Activated naive CD8-positive, alpha-beta T cell treated with anti-CD3 and anti-CD28 coated beads, Interleukin-2, amount 50 U/mL, for 16 hours (primary cell): ENCODE measurements around the gene RUVBL2.
"Not testable (repeated sequence)": the region's sequence is repeated elsewhere in the genome, so short reads cannot be mapped to it uniquely, and the experiment has no call there.

Experiments
- DNase-seq: peaks from one replicate; pipeline ENCODE4 v3.0.0-alpha.2; 2020; ENCODE audit warnings: low read depth, low spot score

Gene RUVBL2

GRCh38 chr19:49018388-49019241, 24.9 kb downstream of the RUVBL2 start:
- DNase-seq, result not testable (repeated sequence)

DNA sequence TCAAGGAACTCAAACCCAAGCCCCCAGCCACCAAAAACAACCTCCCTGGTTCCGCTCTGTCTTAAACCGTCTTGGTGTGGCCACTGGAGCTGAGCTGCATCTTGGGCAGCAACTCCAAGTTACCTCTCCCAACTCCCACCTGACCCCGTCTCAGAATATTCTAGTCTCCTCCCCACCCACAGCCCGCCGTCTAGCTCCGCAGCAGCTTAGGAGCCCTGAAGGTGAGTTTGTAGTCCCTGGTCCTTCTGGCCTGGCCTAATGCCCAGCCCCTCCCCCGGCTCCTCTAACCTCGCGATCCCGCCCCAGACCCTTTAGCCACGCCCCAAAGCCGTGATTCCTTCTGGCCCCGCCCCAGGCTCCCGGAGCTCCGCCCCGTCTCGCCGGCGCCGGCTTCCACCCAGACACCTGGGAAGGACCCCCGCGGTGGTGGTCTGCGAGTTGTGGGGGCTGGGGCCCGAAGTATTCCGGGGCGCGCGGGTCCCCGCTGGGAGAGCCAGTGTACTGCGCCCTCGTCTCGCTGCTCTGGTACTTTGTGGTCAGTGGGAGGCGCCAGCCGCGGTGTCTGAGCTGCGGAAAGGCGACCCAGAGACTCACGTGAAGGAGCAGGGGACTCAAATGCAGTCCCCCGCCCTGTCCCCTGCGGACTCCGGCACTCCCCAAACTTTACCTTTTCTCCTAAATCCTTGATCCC, 25.7 kb downstream of the RUVBL2 start:
- peak; percentile 26 for DNase-seq

- no peak for DNase-seq
These were observed 26.7 kb downstream of the RUVBL2 start for GRCh38 chr19:49020342-49020741.

- no peak for DNase-seq
These were observed 27.5 kb downstream of the RUVBL2 start for GRCh38 chr19:49020931-49021895.

- DNase-seq, result no peak
These were observed 28.4 kb downstream of the RUVBL2 start for GRCh38 chr19:49022116-49022515.

GRCh38 chr19:49024233-49024632, 30.5 kb downstream of the RUVBL2 start, which contains the start of gene CGB3:
TSS of gene CGB3 (minus strand) at chr19:49024333. CDS start at chr19:49023971, 362 bp downstream.
- not testable (repeated sequence) for DNase-seq

DNA sequence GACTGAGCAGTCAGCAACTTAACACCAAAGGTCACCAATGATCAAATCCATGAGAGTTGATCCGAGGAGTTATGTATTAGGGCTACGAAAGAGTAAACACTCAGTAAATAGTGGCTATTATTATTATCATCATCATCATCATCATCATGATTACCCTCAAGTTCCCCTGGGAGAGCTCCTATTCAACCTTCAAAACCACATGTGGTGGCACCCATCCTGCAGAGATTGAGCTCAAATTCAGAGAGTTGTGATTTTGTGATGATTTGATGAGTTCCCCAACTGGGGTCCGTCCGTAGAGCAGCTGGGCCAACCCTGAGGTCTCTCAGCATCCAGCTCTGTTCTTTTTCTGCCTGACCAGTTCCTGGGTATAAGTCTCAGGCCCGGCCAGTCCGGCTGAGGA, 31.4 kb downstream of the RUVBL2 start:
- not testable (repeated sequence) for DNase-seq

- not testable (repeated sequence) for DNase-seq
These were observed 31.9 kb downstream of the RUVBL2 start for GRCh38 chr19:49025599-49025998.

- DNase-seq, result not testable (repeated sequence)
These were observed 35.0 kb downstream of the RUVBL2 start for GRCh38 chr19:49028686-49029085.

DNA sequence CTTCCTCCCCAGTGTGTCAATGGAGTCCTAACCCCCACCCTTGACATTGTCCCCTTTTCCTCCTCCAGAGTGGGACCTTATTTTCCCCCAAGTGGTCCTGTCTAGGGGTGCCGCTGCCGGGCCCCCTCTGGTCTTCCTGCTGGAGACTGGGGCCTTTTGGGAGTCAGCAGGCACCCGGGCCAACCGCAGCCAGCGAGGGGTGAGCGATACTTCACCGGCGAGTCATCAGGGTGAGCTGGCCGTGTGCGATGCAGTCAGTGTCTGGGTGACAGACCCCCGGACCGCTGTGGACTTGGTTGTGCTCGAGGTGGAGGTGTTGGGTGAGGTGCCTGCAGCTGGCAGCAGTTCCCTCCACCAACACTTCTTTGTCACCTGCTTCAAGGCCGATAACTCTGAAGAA, 36.1 kb downstream of the RUVBL2 start:
- not testable (repeated sequence) for DNase-seq

GRCh38 chr19:49030323-49030722, 36.6 kb downstream of the RUVBL2 start:
- DNase-seq, result not testable (repeated sequence)

- not testable (repeated sequence) for DNase-seq
These were observed 38.1 kb downstream of the RUVBL2 start, which contains the start of gene CGB2 for GRCh38 chr19:49031642-49032301. TSS of gene CGB2 (plus strand) at chr19:49031890. CDS start at chr19:49032096, 206 bp downstream.

GRCh38 chr19:49036815-49037214, 43.1 kb downstream of the RUVBL2 start, which contains the start of gene CGB1:
TSS of gene CGB1 (minus strand) at chr19:49036895. CDS start at chr19:49036711, 184 bp downstream.
- DNase-seq, result not testable (repeated sequence)

GRCh38 chr19:49038111-49038510, 44.4 kb downstream of the RUVBL2 start:
- not testable (repeated sequence) for DNase-seq

- not testable (repeated sequence) for DNase-seq
These were observed 45.0 kb downstream of the RUVBL2 start for GRCh38 chr19:49038557-49039276.

- not testable (repeated sequence) for DNase-seq
These were observed 46.0 kb downstream of the RUVBL2 start for GRCh38 chr19:49039736-49040135.

GRCh38 chr19:49042177-49042576, 48.5 kb downstream of the RUVBL2 start:
- no peak for DNase-seq

DNA sequence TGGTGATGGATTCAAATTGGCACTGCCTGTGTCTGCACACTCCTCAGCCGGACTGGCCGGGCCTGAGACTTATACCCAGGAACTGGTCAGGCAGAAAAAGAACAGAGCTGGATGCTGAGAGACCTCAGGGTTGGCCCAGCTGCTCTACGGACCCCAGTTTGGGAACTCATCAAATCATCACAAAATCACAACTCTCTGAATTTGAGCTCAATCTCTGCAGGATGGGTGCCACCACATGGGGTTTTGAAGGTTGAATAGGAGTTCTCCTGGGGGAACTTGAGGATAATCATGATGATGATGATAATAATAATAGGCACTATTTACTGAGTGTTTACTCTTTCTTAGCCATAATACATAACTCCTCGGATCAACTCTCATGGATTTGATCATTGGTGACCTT, 49.0 kb downstream of the RUVBL2 start:
- DNase-seq, result not testable (repeated sequence)

DNA sequence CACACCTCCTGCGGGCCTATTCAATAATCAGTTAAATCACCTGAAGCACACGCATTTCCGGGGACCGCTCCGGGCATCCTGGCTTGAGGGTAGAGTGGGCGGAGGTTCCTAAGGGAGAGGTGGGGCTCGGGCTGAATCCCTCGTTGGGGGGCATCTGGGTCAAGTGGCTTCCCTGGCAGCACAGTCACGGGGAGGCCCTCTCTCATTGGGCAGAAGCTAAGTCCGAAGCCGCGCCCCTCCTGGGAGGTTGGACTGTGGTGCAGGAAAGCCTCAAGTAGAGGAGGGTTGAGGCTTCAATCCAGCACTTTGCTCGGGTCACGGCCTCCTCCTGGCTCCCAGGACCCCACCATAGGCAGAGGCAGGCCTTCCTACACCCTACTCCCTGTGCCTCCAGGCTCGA, 49.9 kb downstream of the RUVBL2 start, which contains the start of gene CGB5:
Gene CGB5 (plus strand): TSS at position 301 of the 400 bp plus-strand sequence. CDS start 362 bp downstream, outside the sequence.
- not testable (repeated sequence) for DNase-seq

- not testable (repeated sequence) for DNase-seq
These were observed 55.3 kb downstream of the RUVBL2 start, which contains the start of gene CGB8 for GRCh38 chr19:49049011-49049410. TSS of gene CGB8 (minus strand) at chr19:49049111. CDS start at chr19:49048739, 372 bp downstream.
